Stimulated activated CD8-positive, alpha-beta memory T cell treated with anti-CD3 and anti-CD28 coated beads, Interleukin-7, amount 100 ng/mL, for 1 hour (primary cell): Measurements from ENCODE around the gene PPP1R15A.
"Not testable (repeated sequence)": the region's sequence is repeated elsewhere in the genome, so short reads cannot be mapped to it uniquely, and the experiment has no call there.

Source experiments
- DNase-seq, 2 donors: peaks; one replicate each; pipeline ENCODE4 v3.0.0-alpha.2; 2020; ENCODE audit warnings: low read depth in 2 of 2

The PPP1R15A gene

DNA sequence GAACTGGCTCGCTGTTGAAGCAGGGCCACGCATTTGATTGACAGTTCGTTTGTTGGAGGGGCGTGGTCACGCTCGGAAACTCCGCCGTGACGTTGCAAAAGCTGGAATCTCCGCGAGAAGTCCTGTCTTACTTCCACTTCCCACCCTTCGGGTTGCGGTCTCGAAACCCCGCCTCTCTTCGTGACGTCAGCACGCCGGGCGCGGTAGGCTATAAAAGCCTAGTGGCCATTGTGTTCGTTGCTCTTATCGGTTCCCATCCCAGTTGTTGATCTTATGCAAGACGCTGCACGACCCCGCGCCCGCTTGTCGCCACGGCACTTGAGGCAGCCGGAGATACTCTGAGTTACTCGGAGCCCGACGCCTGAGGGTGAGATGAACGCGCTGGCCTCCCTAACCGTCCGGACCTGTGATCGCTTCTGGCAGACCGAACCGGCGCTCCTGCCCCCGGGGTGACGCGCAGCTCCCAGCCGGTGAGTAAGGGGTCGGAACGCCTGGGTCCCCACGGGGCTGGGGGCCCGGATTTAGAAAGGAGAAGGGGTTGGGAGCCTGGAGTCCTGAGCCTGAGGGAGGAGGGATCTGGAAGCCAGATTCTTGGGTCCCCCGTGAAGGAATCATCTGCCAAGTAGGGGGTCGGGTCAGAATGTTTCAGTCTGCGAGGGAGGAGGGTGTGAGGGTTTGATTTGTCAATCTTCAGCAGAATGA is at the start of gene PPP1R15A:
Gene PPP1R15A, plus strand, starts transcription at position 240 of the 702 bp plus-strand sequence. CDS start 813 bp downstream, outside the sequence.
- DNase-seq: peak; percentile 98 to 100

GRCh38 chr19:48822514-48822913 is 49.7 kb upstream of the PPP1R15A start:
- no peak for DNase-seq

GRCh38 chr19:48826606-48827020 is 45.6 kb upstream of the PPP1R15A start:
- no peak for DNase-seq

DNA sequence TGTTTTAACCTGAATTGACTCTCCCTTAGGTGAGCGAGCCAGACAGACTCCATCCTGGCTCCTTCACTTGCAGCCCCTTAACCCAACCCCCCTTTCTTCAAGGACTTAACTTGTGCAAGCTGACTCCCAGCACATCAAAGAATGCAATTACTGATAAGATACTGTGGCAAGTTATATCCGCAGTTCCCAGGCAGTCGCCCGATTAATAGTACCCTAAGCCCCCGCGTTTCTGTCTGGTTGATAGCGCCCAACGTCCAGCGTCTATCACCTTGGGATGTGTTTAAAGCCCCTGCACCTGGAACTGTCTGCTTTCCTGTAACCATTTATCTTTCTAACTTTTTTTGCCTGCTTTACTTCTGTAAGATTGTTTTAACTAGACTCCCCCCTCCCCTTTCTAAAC is 42.1 kb upstream of the PPP1R15A start:
- DNase-seq: no peak

GRCh38 chr19:48830965-48831364 is 41.3 kb upstream of the PPP1R15A start:
- no peak for DNase-seq

- DNase-seq: no peak
Measured at GRCh38 chr19:48833049-48833448, 39.2 kb upstream of the PPP1R15A start.

- DNase-seq: no peak
Measured at GRCh38 chr19:48833977-48834376, 38.2 kb upstream of the PPP1R15A start.

DNA sequence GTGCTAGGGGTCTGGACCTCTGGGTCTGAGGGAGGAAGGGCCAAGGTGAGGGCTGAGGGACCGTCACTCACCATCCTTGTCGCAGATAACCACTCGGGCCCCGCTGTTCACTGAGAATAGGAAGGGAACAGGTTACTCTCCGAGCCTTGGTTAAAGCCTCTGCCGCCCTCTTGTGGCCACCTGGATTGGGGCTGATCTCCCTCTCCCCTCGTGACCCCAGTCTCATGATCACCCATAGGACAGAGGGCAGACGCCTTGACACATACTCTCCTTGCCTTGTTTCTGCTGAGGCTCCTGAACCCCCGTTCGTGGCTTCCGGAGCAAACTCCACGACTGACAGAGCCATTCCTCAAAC is 36.5 kb upstream of the PPP1R15A start:
- DNase-seq: peak; percentile 84 to 91

DNA sequence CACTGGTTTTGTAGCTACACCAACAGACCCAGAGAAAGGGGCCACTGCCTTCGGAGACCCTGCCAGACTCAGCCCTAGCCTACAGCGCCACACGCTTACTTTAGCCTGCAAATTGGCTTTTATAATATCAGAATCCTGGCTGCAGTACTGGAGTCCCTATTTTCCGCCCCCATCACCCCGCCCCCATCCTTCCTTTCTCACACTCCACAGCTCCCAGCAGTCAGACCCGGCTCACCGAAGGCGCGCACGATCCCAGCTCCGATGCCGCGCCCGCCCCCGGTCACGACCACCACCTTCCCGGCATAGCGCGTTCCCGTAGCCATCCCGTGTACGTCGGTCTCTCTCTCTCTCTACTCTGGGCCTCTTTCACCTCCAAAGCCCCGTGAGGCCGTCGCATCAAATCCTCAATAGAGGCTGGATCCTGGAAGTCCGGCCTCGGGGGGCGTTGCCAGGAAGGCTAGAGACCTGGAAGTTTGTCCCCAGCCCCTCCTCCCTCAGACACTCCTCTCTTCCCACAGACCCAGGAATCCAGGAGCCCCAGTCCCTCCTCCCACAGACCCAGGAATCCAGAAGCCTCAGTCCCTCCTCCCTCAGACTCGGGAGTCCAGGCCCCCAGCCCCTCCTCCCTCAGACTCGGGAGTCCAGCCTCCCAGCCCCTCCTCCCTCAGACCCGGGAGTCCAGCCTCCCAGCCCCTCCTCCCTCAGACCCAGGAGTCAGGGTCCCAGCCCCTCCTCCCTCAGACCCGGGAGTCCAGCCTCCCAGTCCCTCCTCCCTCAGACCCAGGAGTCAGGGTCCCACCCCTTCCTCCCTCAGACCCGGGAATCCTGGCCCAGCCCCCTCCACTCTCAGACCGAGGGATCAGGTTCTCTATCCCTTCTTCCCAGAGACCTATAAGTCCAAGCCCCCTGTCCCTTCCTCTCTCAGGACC is 35.9 kb upstream of the PPP1R15A start, which contains the start of gene HSD17B14:
Gene HSD17B14, minus strand, starts transcription at position 403 of the 929 bp plus-strand sequence. Its CDS starts 80 bp downstream, at position 323.
- DNase-seq: no peak

GRCh38 chr19:48837051-48837524 is 35.1 kb upstream of the PPP1R15A start:
- DNase-seq: peak; percentile 53 to 61

DNA sequence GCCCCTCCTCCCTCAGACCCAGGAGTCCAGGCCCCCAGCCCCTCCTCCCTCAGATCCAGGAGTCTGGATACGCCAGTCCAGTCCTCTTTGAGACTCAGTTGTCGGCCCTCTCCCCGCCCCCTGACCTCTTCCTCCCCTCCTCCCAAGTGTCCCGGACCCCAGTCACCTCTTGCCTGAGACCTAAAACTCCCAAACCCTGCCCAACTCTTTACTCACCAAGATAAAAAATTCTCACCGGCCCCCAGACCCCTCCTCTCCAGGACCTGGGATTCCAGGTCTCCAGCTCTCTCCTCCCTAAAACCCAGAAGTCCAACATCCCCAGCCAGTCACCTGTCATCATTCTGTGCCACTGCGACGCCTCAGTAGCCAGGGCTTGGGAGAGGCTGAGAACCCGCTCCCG is 34.5 kb upstream of the PPP1R15A start:
- no peak for DNase-seq

DNA sequence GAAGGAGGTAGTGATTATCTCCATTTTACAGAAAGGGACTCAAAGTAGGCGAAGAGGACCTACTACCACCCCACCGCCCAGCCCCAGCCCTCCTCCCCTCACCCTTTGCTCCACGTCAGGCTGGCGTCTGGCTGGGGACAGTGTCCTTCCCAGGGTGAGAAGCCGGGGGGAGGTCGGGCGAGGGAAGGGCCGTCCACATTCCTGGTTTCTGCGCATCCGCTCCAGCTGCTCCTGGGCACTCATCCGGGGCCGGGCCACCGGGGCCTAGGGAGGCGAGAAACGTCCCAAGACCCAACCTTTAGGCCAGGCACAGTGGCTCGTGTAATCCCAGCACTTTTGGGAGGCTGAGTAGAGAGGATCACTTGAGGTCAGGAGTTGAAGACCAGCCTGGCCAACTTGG is 31.2 kb upstream of the PPP1R15A start:
- DNase-seq: no peak

DNA sequence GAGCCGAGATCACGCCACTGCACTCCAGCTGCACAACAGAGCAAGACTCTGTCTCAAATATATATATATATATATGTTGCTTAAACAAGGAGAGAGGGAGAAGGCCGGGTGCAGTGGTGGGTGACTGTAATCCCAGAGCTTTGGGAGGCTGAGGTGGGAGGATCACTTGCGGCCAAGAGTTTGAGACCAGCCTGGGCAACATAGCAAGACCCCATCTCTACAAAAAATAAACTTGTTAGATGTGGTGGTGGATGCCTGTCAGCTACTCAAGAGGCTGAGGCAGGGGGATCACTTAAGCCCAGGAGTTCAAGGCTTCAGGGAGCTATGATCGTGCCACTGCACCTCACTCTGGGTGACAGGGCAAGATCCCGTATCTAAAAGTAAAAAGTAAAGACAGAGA is 30.6 kb upstream of the PPP1R15A start:
- DNase-seq: no peak

- peak in 1 of 2 donors; percentile 26 for DNase-seq
Measured at GRCh38 chr19:48842789-48843162, 29.4 kb upstream of the PPP1R15A start.

DNA sequence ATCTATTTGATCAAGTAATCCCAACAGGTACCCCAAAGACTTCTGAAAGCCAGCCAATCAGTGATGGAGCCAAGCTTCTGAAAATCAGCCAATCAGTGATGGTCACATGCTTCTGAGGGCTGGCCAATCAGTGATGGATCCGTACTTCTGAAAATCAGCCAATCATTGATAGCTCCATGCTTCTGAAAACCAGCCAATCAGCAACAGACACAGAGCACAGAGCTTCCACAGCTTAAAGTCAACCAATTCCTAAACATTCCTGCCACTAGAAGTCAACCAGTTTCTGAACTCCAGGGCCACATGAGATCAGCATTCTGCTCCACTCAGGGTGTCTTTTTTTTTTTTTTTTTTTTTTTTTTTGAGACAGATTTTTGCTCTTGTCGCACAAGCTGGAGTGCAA is 27.7 kb upstream of the PPP1R15A start:
- DNase-seq: no peak

DNA sequence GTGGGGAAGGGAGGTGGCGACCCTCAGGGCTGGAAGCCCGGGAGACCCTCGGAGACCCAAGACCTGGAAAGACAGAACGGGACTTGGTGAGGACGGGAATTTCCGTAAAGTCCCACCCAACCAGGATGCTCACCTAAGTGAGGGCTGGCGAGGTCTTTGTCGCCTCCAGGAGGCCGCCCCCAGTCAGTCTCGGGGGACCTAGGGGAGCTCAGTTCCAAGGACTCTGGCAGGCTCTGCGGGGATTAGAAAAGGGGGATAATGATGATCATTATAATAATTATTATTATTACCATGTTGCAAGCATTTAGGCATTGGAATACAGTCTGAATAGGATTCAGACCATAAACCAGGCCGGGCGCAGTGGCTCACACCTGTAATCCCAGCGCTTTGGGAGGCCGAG is 26.8 kb upstream of the PPP1R15A start:
- no peak for DNase-seq

DNA sequence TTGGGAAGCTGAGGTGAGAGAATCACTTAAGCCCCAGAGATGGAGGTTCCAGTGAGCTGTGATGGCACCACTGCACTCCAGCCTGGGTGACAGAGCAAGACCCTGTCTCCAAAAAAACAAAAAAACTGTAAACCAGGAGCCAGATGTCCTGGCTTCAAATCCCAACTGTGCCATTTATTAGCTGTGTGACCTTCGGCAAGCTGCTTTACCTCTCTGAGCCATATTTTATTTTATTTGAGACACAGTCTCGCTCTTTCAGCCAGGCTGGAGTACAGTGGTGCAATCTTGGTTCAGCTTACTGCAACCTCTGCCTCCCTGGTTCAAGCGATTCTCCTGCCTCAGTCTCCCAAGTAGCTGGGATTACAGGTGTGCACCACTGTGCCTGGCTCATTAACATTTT is 25.6 kb upstream of the PPP1R15A start:
- DNase-seq: not testable (repeated sequence)

DNA sequence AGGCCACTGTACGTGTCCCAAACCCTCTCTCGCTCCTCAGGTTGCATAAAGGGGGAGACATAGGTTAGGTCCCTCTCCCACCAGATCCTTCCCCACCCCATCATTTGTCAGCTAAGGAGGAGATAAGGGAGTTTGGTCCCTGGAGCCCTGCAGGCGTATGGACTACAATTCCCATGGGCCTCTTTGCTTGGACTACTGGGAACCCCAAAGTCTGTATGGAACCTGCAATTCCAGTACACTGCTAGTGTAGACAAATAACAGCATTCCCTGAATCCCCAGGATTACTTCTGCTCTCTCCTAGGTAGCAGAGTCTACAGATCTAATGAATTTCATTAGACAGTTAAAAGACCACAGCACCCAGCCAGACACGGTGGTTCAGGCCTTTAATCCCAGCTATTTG is 19.9 kb upstream of the PPP1R15A start:
- DNase-seq: no peak

GRCh38 chr19:48853483-48853882 is 18.7 kb upstream of the PPP1R15A start:
- DNase-seq: no peak

- no peak for DNase-seq
Measured at GRCh38 chr19:48854103-48854502, 18.1 kb upstream of the PPP1R15A start.

GRCh38 chr19:48856921-48857320 is 15.3 kb upstream of the PPP1R15A start:
- DNase-seq: no peak

- peak; percentile 44 to 68 for DNase-seq
Measured at GRCh38 chr19:48858984-48859710, 13.1 kb upstream of the PPP1R15A start.
